DND-41 (cell line): Measurements from ENCODE around the gene CACNB4.

Source experiments
- ATAC-seq: fragments of 200-7000 bp; cut with Tn5 transposase; 3 replicates; pipeline ENCODE4 v1.9.1; 2021; ENCODE audit warnings: low read depth; ENCODE audit not compliant: insufficient read depth
- DNase-seq: peaks from one replicate; pipeline ENCODE4 v3.0.0-alpha.2; 2020
- H2AFZ ChIP-seq: 2 replicates; pipeline ENCODE4 v1.6.0; 2012; ENCODE audit warnings: low read depth, low read length
- H3K27ac ChIP-seq: 2 replicates; pipeline ENCODE4 v1.5.1; 2012; ENCODE audit warnings: low read length, inconsistent platforms
- H3K27me3 ChIP-seq: fragments of 200-600 bp; sonication (generic); 2 replicates; pipeline ENCODE4 v1.6.0; 2012; ENCODE audit warnings: low read length, mild to moderate bottlenecking, inconsistent platforms; ENCODE audit not compliant: insufficient read depth, poor library complexity
- H3K36me3 ChIP-seq: 2 replicates; pipeline ENCODE4 v1.5.1; 2012; ENCODE audit warnings: low read length, inconsistent platforms; ENCODE audit not compliant: insufficient read depth
- H3K4me1 ChIP-seq: 2 replicates; pipeline ENCODE4 v1.5.1; 2012; ENCODE audit warnings: mild to moderate bottlenecking, low read length; ENCODE audit not compliant: insufficient read depth
- H3K4me2 ChIP-seq: 2 replicates; pipeline ENCODE4 v1.6.0; 2012; ENCODE audit warnings: mild to moderate bottlenecking, moderate library complexity, low read length, inconsistent platforms; ENCODE audit not compliant: insufficient read depth
- H3K4me3 ChIP-seq, 2 experiments: fragments of 200-600 bp in 1 of 2; shearing (Covaris generic) in 1 of 2; 2 replicates each; pipeline ENCODE4 v1.5.1; 2012 to 2016; ENCODE audit warnings: inconsistent platforms in 2 of 2, low read length in 2 of 2, mild to moderate bottlenecking in 2 of 2, low read depth in 1 of 2, moderate library complexity in 1 of 2
- H3K79me2 ChIP-seq: 2 replicates; pipeline ENCODE4 v1.6.0; 2012; ENCODE audit warnings: low read length, inconsistent platforms; ENCODE audit not compliant: insufficient read depth
- H3K9ac ChIP-seq: 2 replicates; pipeline ENCODE4 v1.6.0; 2012; ENCODE audit warnings: low read depth, mild to moderate bottlenecking, inconsistent platforms, low read length, moderate library complexity
- H3K9me3 ChIP-seq: 2 replicates; pipeline ENCODE4 v1.5.1; 2012; ENCODE audit warnings: low read length, moderate library complexity, mild to moderate bottlenecking, inconsistent platforms; ENCODE audit not compliant: insufficient read depth, severe bottlenecking
- H4K20me1 ChIP-seq: 2 replicates; pipeline ENCODE4 v1.6.0; 2012; ENCODE audit warnings: low read length; ENCODE audit not compliant: insufficient read depth
- EZH2 ChIP-seq: IDR thresholded peaks from 3 replicates; pipeline ENCODE4 v1.6.1; 2012; ENCODE audit warnings: borderline replicate concordance, low read depth, mild to moderate bottlenecking, moderate library complexity, low read length, inconsistent platforms; ENCODE audit not compliant: severe bottlenecking
- TF ChIP-seq, protein P1 (sequence below): IDR thresholded peaks from 2 replicates; pipeline ENCODE4 v1.5.1; 2012; ENCODE audit warnings: borderline replicate concordance, low read length, moderate library complexity, mild to moderate bottlenecking; ENCODE audit not compliant: poor library complexity, severe bottlenecking; ENCODE audit errors: extremely low read depth

The CACNB4 gene

GRCh38 chr2:151961558-151961957 lies 137.3 kb downstream of the CACNB4 start:
- Histone ChIP-seq H3K9me3 (no peaks in the 10 kb centered on the region), H3K27ac (no peak overlapping the region), H2AFZ (no peak overlapping the region), H3K27me3 (no peaks in the 10 kb centered on the region), H3K9ac (no peak overlapping the region), H3K4me2 (no peak overlapping the region), H4K20me1 (no peaks in the 10 kb centered on the region), H3K4me3 (no peak overlapping the region), H3K4me1 (no peaks in the 10 kb centered on the region), H3K36me3 (no peaks in the 10 kb centered on the region), H3K79me2 (no peaks in the 10 kb centered on the region)
- TF ChIP-seq EZH2, result no peak
- TF ChIP-seq, protein P1, sequence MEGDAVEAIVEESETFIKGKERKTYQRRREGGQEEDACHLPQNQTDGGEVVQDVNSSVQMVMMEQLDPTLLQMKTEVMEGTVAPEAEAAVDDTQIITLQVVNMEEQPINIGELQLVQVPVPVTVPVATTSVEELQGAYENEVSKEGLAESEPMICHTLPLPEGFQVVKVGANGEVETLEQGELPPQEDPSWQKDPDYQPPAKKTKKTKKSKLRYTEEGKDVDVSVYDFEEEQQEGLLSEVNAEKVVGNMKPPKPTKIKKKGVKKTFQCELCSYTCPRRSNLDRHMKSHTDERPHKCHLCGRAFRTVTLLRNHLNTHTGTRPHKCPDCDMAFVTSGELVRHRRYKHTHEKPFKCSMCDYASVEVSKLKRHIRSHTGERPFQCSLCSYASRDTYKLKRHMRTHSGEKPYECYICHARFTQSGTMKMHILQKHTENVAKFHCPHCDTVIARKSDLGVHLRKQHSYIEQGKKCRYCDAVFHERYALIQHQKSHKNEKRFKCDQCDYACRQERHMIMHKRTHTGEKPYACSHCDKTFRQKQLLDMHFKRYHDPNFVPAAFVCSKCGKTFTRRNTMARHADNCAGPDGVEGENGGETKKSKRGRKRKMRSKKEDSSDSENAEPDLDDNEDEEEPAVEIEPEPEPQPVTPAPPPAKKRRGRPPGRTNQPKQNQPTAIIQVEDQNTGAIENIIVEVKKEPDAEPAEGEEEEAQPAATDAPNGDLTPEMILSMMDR, result no peak
- DNase-seq (no peak), ATAC-seq (no peak)

GRCh38 chr2:151959238-151959637 lies 139.6 kb downstream of the CACNB4 start:
- Histone ChIP-seq H3K27ac (no peak overlapping the region), H3K36me3 (no peaks in the 10 kb centered on the region), H4K20me1 (no peaks in the 10 kb centered on the region), H3K4me2 (no peak overlapping the region), H3K4me1 (no peaks in the 10 kb centered on the region), H3K79me2 (no peaks in the 10 kb centered on the region), H3K9ac (no peak overlapping the region), H3K9me3 (no peaks in the 10 kb centered on the region), H3K4me3 (no peak overlapping the region), H3K27me3 (no peaks in the 10 kb centered on the region), H2AFZ (no peak overlapping the region)
- no peak for ATAC-seq
- no peak for DNase-seq
- TF ChIP-seq EZH2, result no peak
- TF ChIP-seq, protein P1, result no peak

GRCh38 chr2:151953467-151953866 lies 145.4 kb downstream of the CACNB4 start:
- no peaks in the 10 kb centered on the region for H3K9me3 ChIP-seq
- DNase-seq (no peak), ATAC-seq (no peak)
- H3K4me3 ChIP-seq, result no peak overlapping the region
- H3K4me1 ChIP-seq, result no peaks in the 10 kb centered on the region
- no peak for TF ChIP-seq EZH2
- TF ChIP-seq, protein P1, result no peak
- H3K9ac ChIP-seq, result no peak overlapping the region
- H3K4me2 ChIP-seq, result no peak overlapping the region
- no peaks in the 10 kb centered on the region for H3K27me3 ChIP-seq
- H3K27ac ChIP-seq, result no peak overlapping the region
- no peaks in the 10 kb centered on the region for H4K20me1 ChIP-seq
- no peak overlapping the region for H2AFZ ChIP-seq
- no peaks in the 10 kb centered on the region for H3K79me2 ChIP-seq
- no peaks in the 10 kb centered on the region for H3K36me3 ChIP-seq
